HEK293 (cell line): Measurements from ENCODE around the gene CSDE1.

Source experiments
- CTCF ChIA-PET: fragments of 350-600 bp; formaldehyde crosslinking; extraction: SDS; loops from one replicate; lab custom pipeline; 2021; ENCODE audit warnings: antibody characterized with exemption; lab: Yijun Ruan, JAX
- POLR2A ChIA-PET: fragments of 300-600 bp; formaldehyde crosslinking; extraction: SDS; loops from one replicate; lab custom pipeline; 2020; ENCODE audit warnings: antibody characterized with exemption, inconsistent platforms; lab: Yijun Ruan, JAX
- H3K27ac ChIP-seq: fragments of 200-500 bp; sonication (Bioruptor generic); 2 replicates; pipeline ENCODE4 v1.5.1; 2014; ENCODE audit warnings: low read depth, low read length, control low read depth, inconsistent platforms; ENCODE audit errors: extremely low read depth
- H3K36me3 ChIP-seq, 2 experiments: fragments of 200-500 bp in 1 of 2; sonication (Bioruptor generic) in 1 of 2; 1 replicate in 1 of 2; 2 replicates in 1 of 2; pipeline ENCODE4 v1.5.1; 2014 to 2017; ENCODE audit warnings: inconsistent platforms in 2 of 2, low read length in 2 of 2; ENCODE audit not compliant: control insufficient read depth in 2 of 2, insufficient read depth in 1 of 2
- H3K4me1 ChIP-seq: fragments of 200-500 bp; sonication (Bioruptor generic); 2 replicates; pipeline ENCODE4 v1.5.1; 2014; ENCODE audit warnings: mild to moderate bottlenecking, low read length, inconsistent platforms; ENCODE audit not compliant: control insufficient read depth, insufficient read depth
- H3K4me3 ChIP-seq: 2 replicates; pipeline ENCODE4 v1.5.1; 2011; ENCODE audit warnings: low read depth, mild to moderate bottlenecking, control low read depth, low read length, moderate library complexity
- H3K9me3 ChIP-seq: fragments of 200-500 bp; sonication (Bioruptor generic); 2 replicates; pipeline ENCODE4 v1.5.1; 2014; ENCODE audit warnings: low read depth, low read length, inconsistent platforms; ENCODE audit not compliant: control insufficient read depth, insufficient read depth
- ATF2 ChIP-seq: fragments of 450-650 bp; formaldehyde crosslinking; IDR thresholded peaks from 2 replicates; pipeline ENCODE4 v1.5.1; 2016; ENCODE audit warnings: missing biosample characterization, missing genetic modification characterization, low read depth
- CTCF ChIP-seq: fragments of 450-650 bp; formaldehyde crosslinking; IDR thresholded peaks from 2 replicates; pipeline ENCODE4 v1.5.1; 2016; ENCODE audit warnings: missing biosample characterization, missing genetic modification characterization
- GFI1B ChIP-seq: fragments of 450-650 bp; formaldehyde crosslinking; IDR thresholded peaks from 2 replicates; pipeline ENCODE4 v1.5.1; 2016; ENCODE audit warnings: missing biosample characterization, missing genetic modification characterization
- GLI4 ChIP-seq: fragments of 450-650 bp; formaldehyde crosslinking; IDR thresholded peaks from 2 replicates; pipeline ENCODE4 v1.5.1; 2016; ENCODE audit warnings: missing biosample characterization, missing genetic modification characterization
- GLIS1 ChIP-seq: fragments of 450-650 bp; formaldehyde crosslinking; IDR thresholded peaks from 2 replicates; pipeline ENCODE4 v1.5.1; 2016; ENCODE audit warnings: missing biosample characterization, missing genetic modification characterization
- KLF9 ChIP-seq: fragments of 450-650 bp; formaldehyde crosslinking; IDR thresholded peaks from 2 replicates; pipeline ENCODE4 v1.5.1; 2016; ENCODE audit warnings: missing biosample characterization, missing genetic modification characterization, low read depth
- PRDM1 ChIP-seq: fragments of 450-650 bp; formaldehyde crosslinking; IDR thresholded peaks from 2 replicates; pipeline ENCODE4; 2016; ENCODE audit warnings: missing biosample characterization, missing genetic modification characterization
- SCRT2 ChIP-seq: fragments of 450-650 bp; formaldehyde crosslinking; IDR thresholded peaks from 2 replicates; pipeline ENCODE4 v1.5.1; 2016; ENCODE audit warnings: missing biosample characterization, missing genetic modification characterization
- SP7 ChIP-seq: fragments of 450-650 bp; formaldehyde crosslinking; IDR thresholded peaks from 2 replicates; pipeline ENCODE4 v1.5.1; 2016; ENCODE audit warnings: missing biosample characterization, missing genetic modification characterization
- YY1 ChIP-seq: fragments of 450-650 bp; formaldehyde crosslinking; IDR thresholded peaks from 2 replicates; pipeline ENCODE4 v1.5.1; 2018; ENCODE audit warnings: missing biosample characterization, missing genetic modification characterization
- ZBTB21 ChIP-seq: fragments of 450-650 bp; formaldehyde crosslinking; IDR thresholded peaks from 2 replicates; pipeline ENCODE4 v1.5.1; 2017; ENCODE audit warnings: missing biosample characterization, missing genetic modification characterization
- ZNF146 ChIP-seq: fragments of 450-650 bp; formaldehyde crosslinking; IDR thresholded peaks from 2 replicates; pipeline ENCODE4 v1.5.1; 2016; ENCODE audit warnings: missing biosample characterization, missing genetic modification characterization
- ZNF280C ChIP-seq: fragments of 450-650 bp; formaldehyde crosslinking; IDR thresholded peaks from 2 replicates; pipeline ENCODE4 v1.5.1; 2016; ENCODE audit warnings: missing biosample characterization, missing genetic modification characterization
- ZNF366 ChIP-seq: fragments of 450-650 bp; formaldehyde crosslinking; conservative IDR thresholded peaks from 2 replicates; pipeline ENCODE4 v1.5.1; 2016; ENCODE audit warnings: missing biosample characterization, missing genetic modification characterization
- ZNF433 ChIP-seq: fragments of 450-650 bp; formaldehyde crosslinking; IDR thresholded peaks from 2 replicates; pipeline ENCODE4 v1.5.1; 2016; ENCODE audit warnings: missing biosample characterization, missing genetic modification characterization, low read depth
- ZNF449 ChIP-seq: fragments of 450-650 bp; formaldehyde crosslinking; IDR thresholded peaks from 2 replicates; pipeline ENCODE4 v1.5.1; 2017; ENCODE audit warnings: missing biosample characterization, mild to moderate bottlenecking, missing genetic modification characterization, moderate library complexity
- ZNF549 ChIP-seq: fragments of 450-650 bp; IDR thresholded peaks from 2 replicates; pipeline ENCODE4 v1.5.1; 2018; ENCODE audit warnings: missing biosample characterization, missing genetic modification characterization, mild to moderate bottlenecking, inconsistent platforms, moderate library complexity
- ZNF558 ChIP-seq: fragments of 450-650 bp; formaldehyde crosslinking; IDR thresholded peaks from 2 replicates; pipeline ENCODE4 v1.5.1; 2016; ENCODE audit warnings: missing biosample characterization, missing genetic modification characterization
- ZNF571 ChIP-seq: fragments of 450-650 bp; formaldehyde crosslinking; IDR thresholded peaks from 2 replicates; pipeline ENCODE4 v1.5.0; 2017; ENCODE audit warnings: missing biosample characterization, missing genetic modification characterization
- ZNF664 ChIP-seq: fragments of 450-650 bp; formaldehyde crosslinking; IDR thresholded peaks from 2 replicates; pipeline ENCODE4 v1.5.1; 2016; ENCODE audit warnings: missing biosample characterization, missing genetic modification characterization
- ZNF692 ChIP-seq: fragments of 450-650 bp; formaldehyde crosslinking; IDR thresholded peaks from 2 replicates; pipeline ENCODE4 v1.5.1; 2016; ENCODE audit warnings: missing biosample characterization, missing genetic modification characterization

The CSDE1 gene

GRCh38 chr1:114685851-114686250 is 71.9 kb downstream of the CSDE1 start (continued):
- no peak for TF ChIP-seq KLF9
- no peak for TF ChIP-seq ZNF280C (tag by site-specific recombination)
- TF ChIP-seq ZNF692 (tag by site-specific recombination), result no peak
- no peak for TF ChIP-seq GFI1B (tag by site-specific recombination)
- TF ChIP-seq ZNF146 (tag by site-specific recombination), result no peak
- no peak for TF ChIP-seq ZNF558 (tag by site-specific recombination)
- TF ChIP-seq, all 188 proteins: peak for 0

- Histone ChIP-seq H3K4me1 (no peaks in the 10 kb centered on the region), H3K4me3 (no peak overlapping the region), H3K9me3 (no peaks in the 10 kb centered on the region), H3K36me3 (no peaks in the 10 kb centered on the region), H3K27ac (no peak overlapping the region)
- TF ChIP-seq ZNF664 (tag by site-specific recombination) (no peak), ZNF366 (peak; percentile 47; the same call in 1 of the 2 replicates)
- POLR2A ChIA-PET, result no interaction called here
- CTCF ChIA-PET, result interaction anchor here (0.6 kb wide), 1 partner anchor 424 kb away, joined by 3 read pairs; no protein-coding TSS in a partner anchor
Observed at GRCh38 chr1:114677691-114678090, 80.1 kb downstream of the CSDE1 start.

GRCh38 chr1:114676115-114676514 is 81.7 kb downstream of the CSDE1 start:
- no peak overlapping the region for H3K27ac ChIP-seq
- CTCF ChIA-PET, result no interaction called here
- TF ChIP-seq YY1 (tag by site-specific recombination) (no peak), SCRT2 (tag by site-specific recombination) (no peak), GLIS1 (tag by site-specific recombination) (no peak)
- TF ChIP-seq, all 188 proteins: peak for 0

GRCh38 chr1:114671939-114672275 is 85.9 kb downstream of the CSDE1 start:
- no peak for TF ChIP-seq ZNF549 (tag by site-specific recombination)
- TF ChIP-seq ZNF571, result no peak
- TF ChIP-seq ATF2 (tag by site-specific recombination), result no peak
- TF ChIP-seq SP7 (tag by site-specific recombination), result no peak
- TF ChIP-seq ZBTB21 (tag by site-specific recombination), result no peak
- TF ChIP-seq GLI4, result no peak
- no peak for TF ChIP-seq ZNF433 (tag by site-specific recombination)
- no peak for TF ChIP-seq PRDM1 (tag by site-specific recombination)
- TF ChIP-seq CTCF (tag by site-specific recombination), result no peak
- no peak for TF ChIP-seq ZNF449 (tag by site-specific recombination)
- TF ChIP-seq ZNF558 (tag by site-specific recombination), result no peak
- ChIA-PET POLR2A (no interaction called here), CTCF (interaction anchor here (0.5 to 2.2 kb wide), 9 partner anchors 21 to 733 kb away, joined by 3 to 9 read pairs (median 4); no protein-coding TSS in a partner anchor)

More at GRCh38 chr1:114676115-114676514, 81.7 kb downstream of the CSDE1 start:
- Histone ChIP-seq H3K4me1 (no peaks in the 10 kb centered on the region), H3K4me3 (no peak overlapping the region), H3K36me3 (no peaks in the 10 kb centered on the region), H3K9me3 (no peaks in the 10 kb centered on the region)
- POLR2A ChIA-PET, result no interaction called here

More at GRCh38 chr1:114671939-114672275, 85.9 kb downstream of the CSDE1 start:
- Histone ChIP-seq H3K36me3 (no peaks in the 10 kb centered on the region), H3K9me3 (no peaks in the 10 kb centered on the region), H3K4me1 (peaks cover 6% of the 10 kb centered on the region; the same call in 1 of the 2 replicates), H3K4me3 (no peak overlapping the region), H3K27ac (no peak overlapping the region)
